Stimulated activated CD8-positive, alpha-beta memory T cell treated with anti-CD3 and anti-CD28 coated beads, Interleukin-15, amount 100 ng/mL, for 1 hour (primary cell): ENCODE measurements around the gene INSRR.

Source experiments
- DNase-seq: peaks from one replicate; pipeline ENCODE4 v3.0.0-alpha.2; 2020; ENCODE audit warnings: low read depth

The INSRR gene

GRCh38 chr1:156858959-156859522 is at the start of gene INSRR:
Gene INSRR, minus strand, starts transcription at chr1:156859117. Its CDS starts 496 bp downstream, at chr1:156858621.
- no peak for DNase-seq

- DNase-seq, result no peak
Measured at GRCh38 chr1:156908541-156908940, 49.6 kb upstream of the INSRR start.

GRCh38 chr1:156906206-156906906 is 47.4 kb upstream of the INSRR start:
- DNase-seq, result no peak

- no peak for DNase-seq
Measured at GRCh38 chr1:156905651-156906050, 46.7 kb upstream of the INSRR start.

DNA sequence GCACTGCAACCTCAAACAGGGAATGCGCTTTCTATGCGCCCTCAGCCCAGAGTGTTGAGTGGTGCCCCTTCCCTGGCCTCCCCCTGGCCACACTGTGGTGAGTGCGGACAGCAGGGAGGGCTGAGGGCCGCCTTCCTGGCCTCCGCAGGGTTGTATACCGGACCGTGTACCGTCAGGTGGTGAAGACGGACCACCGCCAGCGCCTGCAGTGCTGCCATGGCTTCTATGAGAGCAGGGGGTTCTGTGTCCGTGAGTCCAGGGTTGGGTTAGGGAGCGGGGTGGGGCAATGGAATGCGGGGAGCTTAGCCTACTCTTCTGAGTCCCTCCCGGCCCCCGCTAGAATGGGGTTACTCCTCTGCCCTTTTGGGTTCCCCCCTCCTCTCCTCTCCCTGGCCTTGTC is 46.3 kb upstream of the INSRR start:
- DNase-seq, result no peak

- DNase-seq, result no peak
Measured at GRCh38 chr1:156904187-156904959, 45.5 kb upstream of the INSRR start.

DNA sequence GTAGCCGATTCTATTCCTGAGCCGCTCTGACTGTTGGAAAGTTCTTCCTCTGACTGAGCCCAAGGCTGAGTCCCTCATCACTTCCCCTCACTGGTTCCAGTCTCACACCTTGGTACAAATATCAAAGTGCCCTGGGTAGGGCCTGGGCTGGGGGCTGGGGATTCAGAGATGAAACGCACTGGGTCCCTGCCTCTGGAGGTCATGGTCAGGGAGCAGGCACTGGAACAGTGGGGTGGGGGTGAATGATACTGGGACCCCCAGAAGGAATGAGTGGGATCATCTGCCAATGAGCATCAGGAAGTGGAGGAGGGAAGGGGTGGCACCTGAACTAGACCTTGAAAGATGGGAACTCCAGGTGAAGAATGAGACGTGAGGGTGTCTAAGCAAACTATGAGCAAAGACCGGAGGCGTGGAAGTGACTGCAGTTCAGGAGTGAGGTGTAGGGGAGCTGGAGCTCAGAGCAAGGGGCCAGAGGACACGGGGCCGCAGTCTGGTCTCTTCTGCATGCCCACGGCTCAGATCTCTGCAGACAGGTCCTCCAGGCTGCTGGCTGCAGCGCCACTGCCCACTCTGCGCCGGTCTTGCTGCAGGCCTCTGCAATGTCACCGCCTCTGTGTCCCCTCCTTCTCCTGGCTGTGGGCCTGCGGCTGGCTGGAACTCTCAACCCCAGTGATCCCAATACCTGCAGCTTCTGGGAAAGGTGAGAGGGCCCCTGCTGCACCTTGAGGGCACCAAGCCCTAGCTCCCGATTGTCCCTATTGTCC is 44.6 kb upstream of the INSRR start:
- no peak for DNase-seq

- no peak for DNase-seq
Measured at GRCh38 chr1:156901966-156902915, 43.3 kb upstream of the INSRR start.

- no peak for DNase-seq
Measured at GRCh38 chr1:156901590-156901900, 42.6 kb upstream of the INSRR start.

DNA sequence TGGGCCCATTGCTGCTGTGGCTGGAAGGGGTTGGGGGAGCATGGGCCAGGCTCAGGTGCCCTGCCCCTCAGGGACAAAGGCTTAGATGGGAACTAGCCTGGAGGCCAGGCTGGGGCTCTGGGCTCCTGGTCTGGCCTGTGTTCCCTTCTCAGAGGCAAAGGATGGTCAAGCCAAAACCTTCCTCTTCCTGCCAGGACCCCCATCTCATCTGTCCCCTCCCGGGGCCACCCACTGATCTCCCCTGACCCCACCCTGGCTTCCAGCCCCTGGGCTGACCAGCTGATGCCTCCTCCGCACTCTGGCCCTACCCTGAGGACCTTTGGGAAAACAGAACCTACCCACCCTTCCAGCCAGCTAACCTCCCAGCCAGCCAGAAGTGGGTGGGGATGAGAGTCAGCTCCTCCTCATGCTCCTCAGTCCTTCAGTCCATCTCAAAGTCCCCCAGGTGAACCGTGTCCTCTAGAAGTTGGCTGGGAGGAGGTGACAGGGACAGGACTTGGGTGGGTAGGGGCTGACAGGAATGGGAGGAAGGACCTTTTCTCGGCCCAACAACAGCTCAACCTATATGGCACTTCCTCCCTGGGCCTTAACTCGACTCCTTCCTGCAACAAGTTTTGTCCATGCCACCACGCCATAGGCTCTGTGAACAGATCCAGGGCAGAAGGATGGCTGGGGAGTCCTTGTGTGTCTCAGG is 42.1 kb upstream of the INSRR start:
- DNase-seq, result no peak

DNA sequence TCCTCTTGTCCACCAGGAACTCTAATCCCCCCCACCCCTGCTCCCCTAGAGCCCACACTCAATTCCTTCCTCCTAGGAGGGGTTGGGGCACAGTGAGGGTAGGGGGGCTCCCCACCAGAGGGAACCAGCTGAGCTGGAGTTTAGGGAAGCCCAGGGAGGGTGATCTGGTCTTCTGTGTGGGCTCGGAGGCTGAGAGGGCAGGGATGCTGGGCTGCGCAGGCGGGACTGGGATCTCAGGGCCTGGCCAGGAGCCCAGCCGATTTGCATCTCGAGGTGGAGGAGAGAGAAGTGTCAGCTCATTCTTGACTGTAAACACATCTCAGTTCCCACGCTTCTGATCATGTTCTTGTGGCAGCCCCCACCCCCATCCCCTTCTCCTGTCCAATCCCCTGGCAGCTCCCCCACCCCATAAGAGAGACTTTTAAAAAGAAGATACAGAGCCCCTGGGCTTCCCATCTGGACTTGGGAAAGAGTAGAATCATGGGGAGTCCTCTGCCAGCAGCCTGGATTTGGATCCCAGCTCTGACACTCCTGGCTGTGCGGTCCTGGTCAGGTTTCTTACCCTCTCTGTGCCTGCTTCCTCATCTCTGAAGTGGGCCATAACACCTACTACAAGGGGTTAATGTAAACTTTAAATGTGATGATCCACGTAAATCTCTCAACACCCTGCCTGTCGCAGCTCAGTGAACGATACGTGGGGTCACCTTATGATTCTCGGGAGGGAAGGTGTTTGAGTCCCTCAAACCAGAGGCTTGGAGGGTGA is 41.2 kb upstream of the INSRR start:
- no peak for DNase-seq

DNA sequence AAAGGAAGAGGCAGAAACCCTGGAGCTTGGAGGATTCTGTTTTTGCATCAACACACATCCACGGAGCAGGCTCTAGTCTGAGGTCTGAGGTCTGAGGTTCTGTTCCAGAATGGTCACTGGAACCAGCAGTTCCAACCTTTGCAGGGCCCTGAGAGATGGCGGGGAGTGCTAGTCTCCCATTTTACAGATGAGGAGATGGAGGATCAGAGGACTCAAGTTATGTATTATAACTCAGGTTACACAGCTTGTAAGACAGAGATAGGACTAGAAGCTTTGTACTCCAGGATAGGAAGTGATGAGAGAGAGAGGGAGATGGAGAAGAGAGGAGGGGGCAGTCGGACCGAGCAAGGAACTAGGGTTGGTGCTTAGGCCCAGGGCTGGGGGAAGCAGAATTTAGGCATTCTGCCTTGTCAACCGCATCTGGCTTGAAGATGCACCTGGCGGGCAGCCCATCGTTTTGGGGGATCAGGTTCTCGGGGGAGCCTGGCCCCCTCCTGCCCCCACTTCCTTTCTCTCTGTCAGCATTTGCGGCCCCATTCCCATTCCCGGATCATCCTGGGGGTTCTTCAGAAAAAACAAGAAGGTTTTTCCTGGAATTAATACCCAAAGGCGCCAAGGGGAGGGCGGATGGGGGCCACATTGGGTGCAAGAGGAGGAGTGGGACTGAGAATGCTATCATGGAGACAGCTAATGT is 40.2 kb upstream of the INSRR start:
- DNase-seq, result no peak

- no peak for DNase-seq
Measured at GRCh38 chr1:156898161-156898566, 39.2 kb upstream of the INSRR start.

DNA sequence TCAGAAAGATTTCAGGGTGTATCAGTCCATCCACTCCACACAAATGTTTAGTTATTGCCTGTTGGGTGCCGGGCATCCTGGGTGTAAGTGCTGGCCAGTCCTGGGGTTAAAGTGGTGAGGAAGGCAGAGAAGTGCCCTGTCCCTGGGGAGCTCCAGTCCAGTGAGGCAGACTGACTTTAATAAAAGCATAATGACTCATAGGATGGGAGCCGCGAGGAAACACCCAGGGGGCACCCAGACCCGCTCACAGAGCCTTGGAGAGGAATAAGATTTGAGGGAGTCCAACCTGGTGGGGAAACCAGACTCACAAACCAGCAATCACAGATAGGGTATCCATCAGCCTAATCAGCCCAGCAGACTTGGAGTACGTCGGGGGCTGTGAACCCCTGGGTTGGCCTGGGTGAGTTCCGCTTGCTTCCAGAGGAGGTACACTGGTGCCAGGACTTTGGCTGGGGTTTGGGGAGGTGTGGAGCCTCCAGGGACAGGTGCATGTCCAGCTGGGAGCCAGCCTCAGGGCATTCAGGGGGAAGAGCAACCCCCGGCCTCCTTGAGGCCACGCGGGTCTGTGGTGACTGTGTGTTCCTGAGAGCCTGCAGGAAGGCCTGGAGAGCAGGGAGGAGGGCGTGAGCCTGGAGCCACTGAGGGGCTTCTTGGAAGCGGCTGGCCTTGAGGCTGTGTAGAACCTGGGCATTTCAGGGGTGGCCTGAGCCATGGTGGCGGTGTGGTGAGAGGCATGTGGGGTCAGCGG is 38.3 kb upstream of the INSRR start:
- DNase-seq, result no peak

GRCh38 chr1:156896490-156897033 is 37.6 kb upstream of the INSRR start:
- DNase-seq, result no peak

- no peak for DNase-seq
Measured at GRCh38 chr1:156895927-156896326, 37.0 kb upstream of the INSRR start.

DNA sequence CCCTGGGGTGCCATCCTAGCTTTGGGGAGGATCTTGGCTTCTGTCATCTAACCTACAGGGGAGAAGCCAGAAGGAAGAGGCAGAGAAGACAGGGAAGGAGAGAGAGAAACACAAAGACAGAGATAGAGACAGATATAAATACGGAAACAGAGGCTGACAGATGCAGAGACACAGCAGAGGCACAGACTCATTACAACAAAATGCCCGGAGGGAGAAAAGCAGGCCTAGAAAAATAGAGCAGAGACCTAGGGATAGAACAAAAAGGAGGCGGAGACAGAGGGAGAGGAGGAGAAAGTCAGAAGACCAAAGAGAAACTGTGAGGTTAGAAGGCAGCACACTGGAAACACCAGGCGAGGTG is 36.5 kb upstream of the INSRR start:
- DNase-seq, result no peak

DNA sequence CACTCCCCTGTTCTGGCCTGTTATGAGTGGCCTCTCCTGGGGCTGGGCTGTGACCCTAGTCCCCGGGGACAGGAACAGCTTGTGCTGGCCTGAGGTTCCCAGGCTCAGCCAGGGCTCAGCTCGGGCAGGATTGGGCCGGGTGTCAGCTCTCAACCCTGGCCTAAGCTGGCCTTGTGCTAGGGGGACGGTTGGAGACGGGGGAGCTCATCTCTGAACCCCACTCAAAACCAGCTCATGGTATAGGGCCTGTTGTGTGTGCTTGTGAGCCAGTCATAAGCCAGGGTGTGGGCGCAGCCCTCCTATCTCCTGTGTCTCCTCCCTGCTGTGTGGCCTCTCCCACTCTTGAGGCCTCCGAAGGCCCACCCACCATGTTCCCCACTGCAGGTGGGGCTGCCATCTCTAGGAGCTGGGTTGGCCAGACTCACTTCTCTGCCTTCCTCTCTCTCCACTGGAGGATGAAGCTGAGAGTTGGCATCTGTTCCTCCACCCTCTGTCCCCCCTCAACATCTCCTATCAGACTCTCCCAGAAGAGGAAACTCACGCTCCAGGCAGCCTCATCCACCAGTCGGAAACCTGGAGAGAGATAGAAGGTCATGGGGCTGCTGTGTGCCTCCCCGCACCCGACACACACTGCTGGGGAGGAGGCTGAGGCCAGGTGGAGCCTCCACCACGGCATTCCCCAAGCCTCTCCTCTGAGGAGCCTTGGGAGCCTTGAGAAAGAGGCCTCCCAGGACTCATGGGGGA is 36.0 kb upstream of the INSRR start:
- DNase-seq, result no peak
